Left colon (tissue), 2 donors: ENCODE measurements around the gene HOXC13. TPM values are rescaled to one million over a fixed set of nuclear protein-coding genes. Genes with fewer than 3 reads are reported as not detected.

Experiments used
- ATAC-seq: fragments of 200-7000 bp; cut with Tn5 transposase; one replicate; pipeline ENCODE4 v1.9.1; 2020; ENCODE audit warnings: mild to moderate bottlenecking, moderate library complexity
- DNase-seq, 2 donors: peaks; one replicate each; pipeline ENCODE4 v3.0.0-alpha.2; 2020
- intact Hi-C, 2 donors: fragments of 100-400 bp; cut with DNase I in 1 of 2; cut with micrococcal nuclease in 1 of 2; formaldehyde crosslinking; loops; one replicate each; pipeline versions ENCODE4 v1.11.2 to v1.14.0; 2022; cut with DNase I, micrococcal nuclease
- total RNA-seq, 2 donors: library from RNA; stranded (reverse); fragmentation: NEBNext Ultra II Directional; extraction: Animal tissue kit (Norgen Biotek cat#: 25700); gene quantifications; one replicate each; pipeline ENCODE4 v1.2.1, GENCODE V29; 2021
- donor health status: DM: no; HTN: no; CAD: no.
- donor health status: DM: yes; HTN: yes; CAD: no.

Gene HOXC13
- total RNA-seq, 2 donors from 2014 or later, result not detected

GRCh38 chr12:53976172-53976822 is 37.7 kb downstream of the HOXC13 start:
- intact Hi-C loops, result no loop called here
- ATAC-seq (no peak), DNase-seq (no peak)

- ATAC-seq (no peak), DNase-seq (no peak)
- intact Hi-C loops, result no loop called here
These were observed 38.4 kb downstream of the HOXC13 start for GRCh38 chr12:53976823-53977595.

GRCh38 chr12:53977596-53978445 is 39.2 kb downstream of the HOXC13 start:
- intact Hi-C loops, result no loop called here
- no peak for DNase-seq
- ATAC-seq, result no peak

GRCh38 chr12:53978477-53979356 is 40.1 kb downstream of the HOXC13 start:
- DNase-seq (peak; percentile 28 to 31), ATAC-seq (peak; percentile 90)
- intact Hi-C loops, result no loop called here

- DNase-seq (no peak), ATAC-seq (no peak)
- intact Hi-C loops, result no loop called here
These were observed 41.6 kb downstream of the HOXC13 start for GRCh38 chr12:53980104-53980801.

GRCh38 chr12:53980802-53981496 is 42.3 kb downstream of the HOXC13 start:
- ATAC-seq, result no peak
- intact Hi-C loops, result no loop called here
- DNase-seq, result no peak

DNA sequence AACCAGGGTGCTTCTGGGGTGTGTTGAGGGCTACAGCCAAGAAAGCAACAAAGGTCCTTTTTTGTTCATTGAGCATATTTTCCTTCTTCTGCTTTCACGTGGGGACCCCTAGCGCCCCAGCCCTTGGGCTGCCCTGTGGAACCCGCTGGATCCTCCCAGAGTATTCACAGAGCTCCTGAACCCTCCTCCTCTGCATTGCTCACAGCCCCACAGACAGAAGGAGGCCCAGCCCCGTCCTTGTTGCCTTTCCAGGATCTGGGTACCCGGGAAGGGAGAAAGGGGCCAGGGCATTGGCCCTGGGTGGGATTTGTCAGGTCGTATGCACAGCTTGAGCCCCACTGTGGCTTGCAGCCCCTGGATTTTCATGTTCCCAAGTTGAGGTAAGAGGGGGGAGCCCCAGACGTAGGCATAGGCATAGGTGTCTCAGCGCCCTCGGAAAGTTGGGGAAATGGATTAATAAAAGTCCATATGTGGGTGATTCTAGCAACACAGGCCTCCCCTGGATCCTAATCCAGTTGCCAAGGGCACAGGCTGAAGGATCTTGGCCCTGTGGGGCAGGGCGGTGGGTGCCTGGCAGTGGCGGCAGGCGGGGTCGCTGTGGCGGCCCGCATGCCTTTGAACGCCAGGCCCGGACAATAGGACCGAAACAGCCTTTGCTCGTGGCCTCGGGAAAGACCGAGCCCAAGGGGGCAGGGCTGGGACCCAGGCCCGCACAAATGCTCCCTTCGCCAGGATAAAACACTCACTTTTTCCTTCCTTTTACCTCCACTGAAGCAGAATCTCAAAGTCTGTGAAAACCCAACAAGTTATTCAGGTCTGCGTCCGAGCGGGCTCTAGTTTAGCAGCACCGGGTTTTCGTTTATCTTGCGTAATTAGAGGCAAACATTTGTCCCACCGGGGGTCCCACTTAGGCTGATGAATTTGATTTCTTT is 43.3 kb downstream of the HOXC13 start:
- ATAC-seq, result no peak
- DNase-seq, result no peak
- intact Hi-C loops, result no loop called here

GRCh38 chr12:53982648-53983567 is 44.3 kb downstream of the HOXC13 start:
- intact Hi-C loops, result no loop called here
- DNase-seq (no peak), ATAC-seq (no peak)

GRCh38 chr12:53983568-53983949 is 44.9 kb downstream of the HOXC13 start:
- ATAC-seq, result no peak
- no peak for DNase-seq
- intact Hi-C loops, result no loop called here

DNA sequence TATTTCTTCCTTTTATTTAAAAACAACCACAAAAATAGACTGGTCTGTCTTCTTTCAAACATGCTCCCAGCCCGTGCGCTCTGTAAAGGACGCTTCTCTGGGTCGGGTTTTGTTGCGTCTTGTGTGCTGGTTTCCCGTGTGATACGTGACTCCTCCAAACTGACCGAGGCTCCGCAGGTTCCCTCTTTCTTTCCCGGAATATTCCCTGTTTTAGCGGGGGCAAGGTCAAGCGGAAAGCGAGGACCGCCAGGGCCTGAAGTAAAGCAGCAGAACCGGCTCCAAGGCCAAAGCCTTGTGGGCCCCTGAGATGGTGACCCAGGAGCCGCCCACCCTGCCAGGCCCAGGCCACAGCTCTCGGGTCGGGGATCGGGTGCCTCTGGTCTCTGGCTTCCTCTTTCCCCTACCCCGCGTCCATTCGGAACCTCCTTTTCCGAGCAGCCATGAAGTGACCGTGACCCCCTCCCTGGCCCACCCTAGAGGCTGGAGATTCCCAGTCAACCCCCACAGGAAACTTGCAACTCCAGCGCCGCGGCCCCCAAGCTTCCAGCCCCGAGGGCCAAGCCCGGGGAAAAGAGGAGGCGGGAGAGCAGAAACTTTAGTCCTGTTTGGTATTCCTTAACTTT is 45.4 kb downstream of the HOXC13 start:
- ATAC-seq (no peak), DNase-seq (no peak)
- intact Hi-C loops, result no loop called here

- ATAC-seq (peak; percentile 48), DNase-seq (peak; percentile 60 to 76)
- intact Hi-C loops, result no loop called here
These were observed 46.5 kb downstream of the HOXC13 start, which contains the start of gene HOXC10 for GRCh38 chr12:53984901-53985691. HOXC10 (plus strand) TSS chr12:53985146; CDS start chr12:53985260, 114 bp downstream.

GRCh38 chr12:53985692-53985993 is 47.0 kb downstream of the HOXC13 start:
- ATAC-seq, result no peak
- intact Hi-C loops, result no loop called here
- DNase-seq, result no peak

DNA sequence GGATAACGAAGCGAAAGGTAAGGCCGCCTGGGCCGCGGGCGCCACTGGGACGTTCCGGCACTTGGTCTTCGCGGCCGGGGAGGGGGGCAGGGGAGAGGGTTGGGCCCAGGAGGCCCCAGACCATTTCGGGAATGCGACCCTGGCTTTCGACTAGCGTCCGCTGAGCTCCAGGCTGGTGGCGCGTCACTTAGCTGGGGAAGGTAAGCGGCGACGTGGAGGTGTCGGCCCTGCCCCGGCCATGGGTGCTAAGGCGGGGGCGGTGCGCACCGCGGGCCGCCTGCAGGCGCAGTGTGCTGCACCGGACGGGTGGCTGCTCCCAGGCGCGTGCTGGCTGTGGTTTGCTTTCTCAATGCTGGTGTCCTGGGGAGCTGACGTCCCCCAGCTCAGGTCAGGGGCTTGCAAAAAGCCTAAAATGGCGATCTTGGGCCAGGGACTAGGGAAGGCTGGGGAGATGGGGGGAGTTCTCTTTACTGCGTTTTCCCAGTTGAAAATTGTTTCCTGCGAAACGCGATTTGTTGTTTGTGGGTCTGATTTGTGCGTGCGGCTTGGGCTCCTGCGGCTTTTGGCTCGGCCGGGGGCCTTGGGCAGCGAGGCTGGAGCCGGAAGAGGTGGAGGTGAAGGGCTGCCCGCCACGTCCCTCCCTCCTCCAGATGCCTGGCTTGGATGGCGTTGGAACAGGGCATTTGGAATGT is 47.5 kb downstream of the HOXC13 start:
- intact Hi-C loops, result no loop called here
- ATAC-seq, result peak; percentile 28
- DNase-seq, result no peak
